Stimulated activated CD4-positive, alpha-beta T cell treated with anti-CD3 and anti-CD28 coated beads, Interleukin-4, amount 100 ng/mL, for 4 hours (primary cell): ENCODE data around the gene TTC21B.
"Not testable (repeated sequence)": the region's sequence is repeated elsewhere in the genome, so short reads cannot be mapped to it uniquely, and the experiment has no call there.

Experiments
- DNase-seq, 2 experiments: peaks; one replicate each; pipeline ENCODE4 v3.0.0-alpha.2; 2020

The TTC21B gene

DNA sequence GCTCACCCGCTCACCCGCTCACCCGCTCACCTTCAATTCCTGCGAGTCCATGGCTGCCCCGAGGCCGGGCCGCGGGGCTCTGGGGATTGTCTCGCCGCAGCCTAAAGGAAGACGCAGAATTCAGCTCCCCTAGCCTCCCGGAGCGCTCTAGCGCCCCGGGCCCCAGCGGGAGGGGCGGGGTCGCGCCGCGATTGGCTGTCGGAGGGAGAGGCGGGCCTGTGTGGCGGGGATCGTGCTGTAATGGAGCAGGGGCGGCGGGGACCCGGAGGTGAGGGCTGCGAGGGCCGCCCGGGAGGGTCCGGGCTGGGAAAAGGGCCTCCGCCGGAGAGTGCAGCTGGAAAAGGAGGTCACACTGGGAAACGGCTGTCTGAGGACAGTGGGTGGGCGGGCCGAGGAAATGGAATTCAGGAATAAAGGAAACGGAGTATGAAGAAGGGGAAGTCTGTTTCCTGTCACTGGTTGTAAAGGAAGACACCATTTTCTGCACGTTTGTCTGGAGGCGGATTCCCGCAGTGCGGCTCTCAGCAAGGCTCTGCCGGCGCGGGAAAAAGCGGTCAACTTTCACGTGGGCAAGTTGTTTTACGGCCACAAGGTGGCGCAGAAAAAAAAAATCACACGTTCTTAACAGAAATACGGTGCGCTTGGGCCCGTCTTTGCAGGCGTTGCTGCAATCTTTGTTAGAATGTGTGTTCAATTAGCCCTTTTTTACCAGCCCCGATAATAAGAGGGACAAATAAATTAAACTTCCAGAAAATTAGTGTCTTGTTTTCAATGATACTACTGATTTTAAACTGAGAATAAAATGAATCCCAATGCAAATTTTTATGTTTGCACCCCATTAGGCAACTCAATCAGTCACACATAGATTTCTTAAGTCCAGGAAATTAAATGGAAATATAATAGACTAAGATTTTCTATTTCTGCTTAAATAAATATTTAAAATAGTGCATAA lies at the start of gene TTC21B:
Gene TTC21B (minus strand): TSS at position 122 of the 952 bp plus-strand sequence. CDS start 71 bp downstream, at position 51.
- DNase-seq, result peak; percentile 91 to 93

GRCh38 chr2:166000401-166000800 lies 46.8 kb upstream of the TTC21B start:
- no peak for DNase-seq

GRCh38 chr2:165990846-165991245 lies 37.3 kb upstream of the TTC21B start:
- no peak for DNase-seq

GRCh38 chr2:165989851-165990250 lies 36.3 kb upstream of the TTC21B start:
- DNase-seq, result no peak

GRCh38 chr2:165985120-165985519 lies 31.5 kb upstream of the TTC21B start:
- DNase-seq, result no peak

DNA sequence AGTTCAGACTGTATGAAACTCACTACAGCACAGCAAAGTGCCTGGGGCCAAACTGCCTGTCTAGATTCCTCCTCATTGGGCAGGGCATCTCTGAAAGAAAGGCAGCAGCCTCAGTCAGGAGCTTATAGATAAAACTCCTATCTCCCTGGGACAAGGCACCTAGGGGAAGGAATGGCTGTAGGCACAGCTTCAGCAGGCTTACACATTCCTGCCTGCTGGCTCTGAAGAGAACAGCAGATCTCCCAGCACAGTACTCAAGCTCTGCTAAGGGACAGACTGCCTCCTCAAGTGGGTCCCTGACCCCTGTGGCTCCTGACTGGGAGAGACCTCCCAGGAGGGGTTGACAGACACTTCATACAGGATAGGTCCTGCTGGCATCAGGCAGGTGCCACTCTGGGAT lies 18.6 kb upstream of the TTC21B start:
- not testable (repeated sequence) for DNase-seq

DNA sequence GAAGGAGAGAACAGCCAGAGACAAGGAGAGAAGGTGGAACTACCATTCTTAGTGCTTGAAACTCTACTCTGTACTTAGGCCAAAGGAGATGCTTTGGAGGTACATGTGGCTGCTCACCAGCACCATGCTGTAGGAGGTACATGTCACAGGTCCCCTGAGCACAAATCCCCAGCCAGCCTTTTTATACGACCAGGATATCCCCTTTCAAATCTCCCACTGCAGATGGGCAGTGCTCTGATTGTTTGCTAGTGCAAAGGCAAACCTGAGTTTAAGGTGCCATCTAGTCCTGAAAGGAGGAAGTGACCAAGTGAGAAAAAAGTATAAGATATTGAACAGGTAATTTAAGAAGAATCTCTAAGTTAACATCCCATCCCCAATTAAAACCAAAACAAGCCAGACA lies 17.1 kb upstream of the TTC21B start:
- DNase-seq, result no peak

- DNase-seq, result no peak
These were observed 15.7 kb upstream of the TTC21B start for GRCh38 chr2:165969227-165969626.

- DNase-seq, result no peak
These were observed 14.2 kb upstream of the TTC21B start for GRCh38 chr2:165967746-165968145.

- no peak for DNase-seq
These were observed 8.2 kb upstream of the TTC21B start for GRCh38 chr2:165961818-165962217.

- DNase-seq, result no peak
These were observed 5.8 kb upstream of the TTC21B start for GRCh38 chr2:165959371-165959770.

DNA sequence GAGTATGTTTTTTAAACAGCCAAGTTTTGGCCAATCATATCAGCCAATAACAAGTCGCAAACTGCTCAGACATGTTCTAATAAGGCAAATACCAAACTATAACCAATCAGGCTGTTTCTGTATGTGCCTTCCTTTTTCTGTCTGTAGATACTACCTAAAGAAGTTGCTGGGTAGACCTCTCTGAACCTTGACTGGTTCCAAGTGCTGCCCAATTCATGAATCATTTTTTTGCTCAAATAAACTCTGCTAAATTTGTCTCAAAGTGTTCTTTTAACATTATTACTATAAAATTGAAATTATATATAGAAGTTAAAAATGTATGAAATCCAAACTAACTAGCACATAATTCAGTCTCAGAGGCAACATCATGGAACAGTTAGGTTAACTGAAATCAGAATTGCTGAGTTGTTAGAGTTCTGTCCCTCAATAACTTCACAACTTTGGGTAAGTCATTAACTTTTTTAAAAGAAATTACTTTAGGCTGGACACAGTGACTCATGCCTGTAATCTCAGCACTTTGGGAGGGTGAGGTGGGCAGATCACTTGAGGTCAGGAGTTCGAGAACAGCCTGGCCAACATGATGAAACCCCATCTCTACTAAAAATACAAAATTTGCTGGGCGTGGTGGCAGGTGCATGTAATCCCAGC lies 4.9 kb upstream of the TTC21B start:
- no peak for DNase-seq

DNA sequence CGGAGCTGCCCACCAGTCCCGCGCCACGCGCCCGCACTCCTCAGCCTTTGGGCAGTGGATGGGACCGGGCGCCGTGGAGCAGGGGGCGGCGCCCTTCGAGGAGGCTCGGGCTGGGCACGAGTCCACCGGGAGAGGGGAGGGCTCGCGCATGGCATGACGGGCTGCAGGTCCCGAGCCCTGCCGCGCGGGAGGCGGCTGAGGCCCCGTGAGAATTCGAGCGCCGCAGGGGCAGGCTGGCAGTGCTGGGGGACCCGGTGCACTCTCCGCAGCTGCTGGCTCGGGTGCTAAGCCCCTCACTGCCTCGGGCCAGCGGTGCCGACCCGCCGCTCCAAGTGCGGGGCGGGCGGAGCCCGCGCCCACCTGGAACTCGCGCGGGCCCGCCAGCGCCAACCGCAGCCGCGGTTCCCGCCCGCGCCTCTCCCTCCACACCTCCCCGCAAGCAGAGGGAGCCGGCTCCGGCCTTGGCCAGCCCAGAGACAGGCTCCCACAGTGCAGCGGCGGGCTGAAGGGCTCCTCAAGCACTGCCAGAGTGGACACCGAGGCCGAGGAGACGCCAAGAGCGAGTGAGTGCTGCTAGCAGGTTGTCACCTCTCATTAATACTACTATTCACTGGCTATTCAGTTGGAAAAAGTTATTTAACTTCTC lies 3.6 kb upstream of the TTC21B start:
- DNase-seq, result no peak

GRCh38 chr2:165953306-165953654 lies 296 bp downstream of the TTC21B start:
- no peak for DNase-seq

DNA sequence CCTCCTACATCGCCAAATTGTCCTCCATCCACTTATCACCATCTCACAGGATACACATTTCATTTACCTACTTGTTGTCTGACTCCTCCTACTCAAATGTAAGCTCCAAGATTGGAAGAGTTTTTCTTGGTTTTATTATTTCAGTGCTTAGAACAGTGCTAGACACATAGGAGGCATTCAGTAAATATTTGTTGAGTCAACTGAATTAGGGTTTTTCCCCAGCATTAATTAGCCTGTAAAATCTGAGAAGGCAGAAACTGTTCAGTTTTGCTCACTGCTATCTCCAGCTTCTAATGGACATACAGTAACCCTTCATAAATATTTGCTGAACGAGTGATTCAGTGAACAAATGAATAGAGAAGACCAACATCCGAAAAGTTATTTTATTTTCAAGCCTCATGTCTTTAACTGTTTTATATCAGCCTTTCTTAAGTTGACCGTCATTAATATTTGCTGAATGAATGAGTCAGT lies 800 bp downstream of the TTC21B start:
- DNase-seq, result no peak

- no peak for DNase-seq
These were observed 1.5 kb downstream of the TTC21B start for GRCh38 chr2:165952085-165952484.

DNA sequence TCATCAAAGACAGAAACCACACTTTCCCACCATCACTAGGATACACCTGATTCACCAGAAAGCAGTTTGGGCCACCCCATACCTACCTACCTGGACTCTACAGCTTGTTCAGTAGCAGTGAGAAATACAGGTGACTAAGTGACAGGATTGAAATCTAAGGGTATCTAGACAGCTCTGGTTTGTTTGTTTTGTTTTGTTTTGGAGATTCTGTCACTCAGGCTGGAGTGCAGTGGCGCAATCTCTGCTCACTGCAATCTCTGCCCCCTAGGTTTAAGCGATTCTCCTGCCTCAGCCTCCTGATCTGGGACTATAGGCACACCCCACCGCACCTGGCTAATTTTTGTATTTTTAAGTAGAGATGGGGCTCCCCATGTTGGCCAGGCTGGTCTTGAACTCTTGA lies 3.1 kb downstream of the TTC21B start:
- DNase-seq, result no peak

DNA sequence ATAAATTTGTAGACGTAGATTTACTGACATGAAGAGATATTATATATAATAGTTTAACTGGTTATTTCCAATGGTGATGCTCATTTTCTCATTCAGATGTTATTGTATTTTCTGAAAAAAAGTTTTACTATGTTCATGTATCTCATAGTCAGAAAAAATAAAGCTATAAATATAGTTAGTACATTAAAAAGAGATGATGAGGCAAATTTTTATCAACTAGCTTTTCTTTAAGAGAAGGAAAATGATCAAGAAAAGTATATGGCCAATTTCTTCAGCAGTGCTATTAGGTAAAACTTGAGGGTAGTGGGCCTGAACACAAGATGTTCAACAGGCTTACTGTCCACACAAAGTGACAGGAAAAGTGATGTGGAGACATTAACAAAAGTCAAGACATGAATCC lies 11.7 kb downstream of the TTC21B start:
- no peak for DNase-seq

GRCh38 chr2:165938237-165938636 lies 15.3 kb downstream of the TTC21B start:
- DNase-seq, result no peak

GRCh38 chr2:165933211-165933910 lies 20.2 kb downstream of the TTC21B start:
- no peak for DNase-seq

GRCh38 chr2:165927774-165928173 lies 25.8 kb downstream of the TTC21B start:
- no peak for DNase-seq

GRCh38 chr2:165927353-165927752 lies 26.2 kb downstream of the TTC21B start:
- no peak for DNase-seq

- no peak for DNase-seq
These were observed 28.6 kb downstream of the TTC21B start for GRCh38 chr2:165924946-165925345.
